ENCODE results near the gene SNX11. TPM values are rescaled to one million over a fixed set of nuclear protein-coding genes. Genes with fewer than 3 reads are reported as not detected.
A peak's percentile ranks its signal among the peaks of the same experiment; 100 is the strongest.

The SNX11 gene
- total and polyA plus RNA-seq, 9 of the 15 experiments (the other 6 are each of a cell fraction or from before 2014, with no cell fraction given) = 12.4 to 24.0 (median 16.8) TPM

GRCh38 chr17:48131216-48131824, 23.8 kb downstream of the SNX11 start (continued):
- TF ChIP-seq, protein P1, sequence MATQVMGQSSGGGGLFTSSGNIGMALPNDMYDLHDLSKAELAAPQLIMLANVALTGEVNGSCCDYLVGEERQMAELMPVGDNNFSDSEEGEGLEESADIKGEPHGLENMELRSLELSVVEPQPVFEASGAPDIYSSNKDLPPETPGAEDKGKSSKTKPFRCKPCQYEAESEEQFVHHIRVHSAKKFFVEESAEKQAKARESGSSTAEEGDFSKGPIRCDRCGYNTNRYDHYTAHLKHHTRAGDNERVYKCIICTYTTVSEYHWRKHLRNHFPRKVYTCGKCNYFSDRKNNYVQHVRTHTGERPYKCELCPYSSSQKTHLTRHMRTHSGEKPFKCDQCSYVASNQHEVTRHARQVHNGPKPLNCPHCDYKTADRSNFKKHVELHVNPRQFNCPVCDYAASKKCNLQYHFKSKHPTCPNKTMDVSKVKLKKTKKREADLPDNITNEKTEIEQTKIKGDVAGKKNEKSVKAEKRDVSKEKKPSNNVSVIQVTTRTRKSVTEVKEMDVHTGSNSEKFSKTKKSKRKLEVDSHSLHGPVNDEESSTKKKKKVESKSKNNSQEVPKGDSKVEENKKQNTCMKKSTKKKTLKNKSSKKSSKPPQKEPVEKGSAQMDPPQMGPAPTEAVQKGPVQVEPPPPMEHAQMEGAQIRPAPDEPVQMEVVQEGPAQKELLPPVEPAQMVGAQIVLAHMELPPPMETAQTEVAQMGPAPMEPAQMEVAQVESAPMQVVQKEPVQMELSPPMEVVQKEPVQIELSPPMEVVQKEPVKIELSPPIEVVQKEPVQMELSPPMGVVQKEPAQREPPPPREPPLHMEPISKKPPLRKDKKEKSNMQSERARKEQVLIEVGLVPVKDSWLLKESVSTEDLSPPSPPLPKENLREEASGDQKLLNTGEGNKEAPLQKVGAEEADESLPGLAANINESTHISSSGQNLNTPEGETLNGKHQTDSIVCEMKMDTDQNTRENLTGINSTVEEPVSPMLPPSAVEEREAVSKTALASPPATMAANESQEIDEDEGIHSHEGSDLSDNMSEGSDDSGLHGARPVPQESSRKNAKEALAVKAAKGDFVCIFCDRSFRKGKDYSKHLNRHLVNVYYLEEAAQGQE (IDR thresholded peaks at IDR 0.05; ENCODE audit: borderline replicate concordance) = peak; percentile 82
- TF ChIP-seq, protein P1 (CRISPR knock-in tag; IDR thresholded peaks at IDR 0.05; ENCODE audit: low read depth) = no peak
- TF ChIP-seq, protein P2, sequence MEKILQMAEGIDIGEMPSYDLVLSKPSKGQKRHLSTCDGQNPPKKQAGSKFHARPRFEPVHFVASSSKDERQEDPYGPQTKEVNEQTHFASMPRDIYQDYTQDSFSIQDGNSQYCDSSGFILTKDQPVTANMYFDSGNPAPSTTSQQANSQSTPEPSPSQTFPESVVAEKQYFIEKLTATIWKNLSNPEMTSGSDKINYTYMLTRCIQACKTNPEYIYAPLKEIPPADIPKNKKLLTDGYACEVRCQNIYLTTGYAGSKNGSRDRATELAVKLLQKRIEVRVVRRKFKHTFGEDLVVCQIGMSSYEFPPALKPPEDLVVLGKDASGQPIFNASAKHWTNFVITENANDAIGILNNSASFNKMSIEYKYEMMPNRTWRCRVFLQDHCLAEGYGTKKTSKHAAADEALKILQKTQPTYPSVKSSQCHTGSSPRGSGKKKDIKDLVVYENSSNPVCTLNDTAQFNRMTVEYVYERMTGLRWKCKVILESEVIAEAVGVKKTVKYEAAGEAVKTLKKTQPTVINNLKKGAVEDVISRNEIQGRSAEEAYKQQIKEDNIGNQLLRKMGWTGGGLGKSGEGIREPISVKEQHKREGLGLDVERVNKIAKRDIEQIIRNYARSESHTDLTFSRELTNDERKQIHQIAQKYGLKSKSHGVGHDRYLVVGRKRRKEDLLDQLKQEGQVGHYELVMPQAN (IDR thresholded peaks at IDR 0.05; ENCODE audit: borderline replicate concordance) = no peak
- TF ChIP-seq CTCF (IDR thresholded peaks at IDR 0.05 in 2 of 3, conservative IDR thresholded peaks at IDR 0.05 in 1 of 3; ENCODE audit: insufficient read depth in 2 of 3, low read depth in 1 of 3, low read length in 3 of 3) (peak; percentile 80 to 92 (median 83)), SETDB1 (IDR thresholded peaks at IDR 0.05; ENCODE audit: low read length) (no peak), CBX1 (IDR thresholded peaks at IDR 0.05; ENCODE audit: low read depth) (no peak), PTRF (tag; IDR thresholded peaks at IDR 0.05) (no peak), DEAF1 (CRISPR knock-in tag; IDR thresholded peaks at IDR 0.05) (peak; percentile 54; the same call in 1 of the 2 replicates), SMC3 (conservative IDR thresholded peaks at IDR 0.05; ENCODE audit: insufficient read depth, low read depth, low read length) (peak; percentile 88), ZNF354B (CRISPR knock-in tag; IDR thresholded peaks at IDR 0.05) (no peak), RCOR1 (IDR thresholded peaks at IDR 0.05; ENCODE audit: borderline replicate concordance in 1 of 2, low read depth in 2 of 2, low read length in 2 of 2) (peak in 1 of 2 experiments; percentile 30; a peak in 1 of 4 replicates), RAD21 (CRISPR knock-in tag; conservative IDR thresholded peaks at IDR 0.05 in 1 of 2, IDR thresholded peaks at IDR 0.05 in 1 of 2) (peak; percentile 69 to 90), ZNF217 (CRISPR knock-in tag; IDR thresholded peaks at IDR 0.05) (no peak), RAD51 (IDR thresholded peaks at IDR 0.05; ENCODE audit: borderline replicate concordance, low read depth) (no peak)

Data from K562 (cell line).